GM12878 (cell line): ENCODE measurements around the gene NCAPD2. TPM values are rescaled to one million over a fixed set of nuclear protein-coding genes. Genes with fewer than 3 reads are reported as not detected.
A peak's percentile ranks its signal among the peaks of the same experiment; 100 is the strongest.
"Not testable (repeated sequence)": the region's sequence is repeated elsewhere in the genome, so short reads cannot be mapped to it uniquely, and the experiment has no call there.

Experiments used
- ATAC-seq: fragments of 200-7000 bp; cut with Tn5 transposase; 3 replicates; pipeline ENCODE4 v1.9.1; 2020; ENCODE audit warnings: mild to moderate bottlenecking, moderate library complexity
- BruUV-seq: library from RNA; stranded (reverse); fragments of 400-500 nt; replicated peaks from 2 replicates; lab custom pipeline; 2021; lab: Mats Ljungman, UMichigan
- CTCF ChIA-PET: fragments of 300-600 bp; sonication (Branson Sonifier 250); formaldehyde crosslinking; extraction: SDS; loops from one replicate; lab custom pipeline; 2021; ENCODE audit warnings: inconsistent platforms; lab: Yijun Ruan, JAX
- POLR2A ChIA-PET: fragments of 350-600 bp; formaldehyde crosslinking; extraction: SDS; loops from one replicate; lab custom pipeline; 2021; ENCODE audit warnings: inconsistent platforms; lab: Charles Lee
- RAD21 ChIA-PET: fragments of 300-600 bp; sonication (Branson Sonifier 250); formaldehyde crosslinking; loops from one replicate; lab custom pipeline; 2023; ENCODE audit warnings: antibody characterized with exemption; ENCODE audit not compliant: unreplicated experiment; lab: Charles Lee
- SMC1A ChIA-PET: fragments of 300-600 bp; sonication (Branson Sonifier 250); formaldehyde crosslinking; loops from one replicate; lab custom pipeline; 2023; ENCODE audit not compliant: unreplicated experiment, uncharacterized antibody; lab: Charles Lee
- DNase-seq: peaks from one replicate; pipeline ENCODE4 v3.0.0-alpha.2; 2011; ENCODE audit warnings: low read depth, low spot score
- FAIRE-seq: peaks from 3 replicates; lab custom pipeline; 2011; peaks lifted over from hg19 to GRCh38; lab: Jason Lieb, UNC
- H2AFZ ChIP-seq: 2 replicates; pipeline ENCODE4 v1.6.0; 2011; ENCODE audit warnings: low read depth, low read length, control low read depth; ENCODE audit not compliant: control insufficient read depth
- H3K27ac ChIP-seq: 2 replicates; pipeline ENCODE4 v1.5.1; 2011; ENCODE audit warnings: control low read depth; ENCODE audit not compliant: control insufficient read depth, insufficient read depth
- H3K27me3 ChIP-seq, 2 experiments: replicated peaks in 1 of 2; 2 replicates each; pipeline versions ENCODE4 v1.6.0 to v1.6.1; 2011; ENCODE audit warnings: low read length in 1 of 2; ENCODE audit not compliant: control insufficient read depth in 2 of 2, insufficient read depth in 2 of 2
- H3K36me3 ChIP-seq, 2 experiments: 2 replicates each; pipeline ENCODE4 v1.5.1; 2011; ENCODE audit warnings: low read length in 1 of 2; ENCODE audit not compliant: control insufficient read depth in 2 of 2, insufficient read depth in 2 of 2
- H3K4me1 ChIP-seq: 2 replicates; pipeline ENCODE4 v1.6.1; 2011; ENCODE audit warnings: mild to moderate bottlenecking, low read length, moderate library complexity, mixed read lengths; ENCODE audit not compliant: control insufficient read depth, insufficient read depth
- H3K4me2 ChIP-seq: 2 replicates; pipeline ENCODE4 v1.6.0; 2011; ENCODE audit warnings: control low read depth; ENCODE audit not compliant: control insufficient read depth, insufficient read depth
- H3K4me3 ChIP-seq: fragments of 200-600 bp; sonication (generic); 2 replicates; pipeline ENCODE4 v1.5.1; 2016
- H3K79me2 ChIP-seq: 2 replicates; pipeline ENCODE4 v1.6.0; 2011; ENCODE audit warnings: low read length; ENCODE audit not compliant: control insufficient read depth, insufficient read depth
- H3K9ac ChIP-seq: 2 replicates; pipeline ENCODE4 v1.8.0; 2011; ENCODE audit warnings: low read length, control low read depth, mixed read lengths; ENCODE audit not compliant: control insufficient read depth, insufficient read depth
- H3K9me3 ChIP-seq: replicated peaks from 3 replicates; pipeline ENCODE4 v1.5.1; 2011; ENCODE audit warnings: mild to moderate bottlenecking, low read length; ENCODE audit not compliant: control insufficient read depth, insufficient read depth
- H4K20me1 ChIP-seq: 2 replicates; pipeline ENCODE4 v1.6.0; 2011; ENCODE audit not compliant: control insufficient read depth, insufficient read depth
- BCL3 ChIP-seq: IDR thresholded peaks from 2 replicates; pipeline ENCODE4 v1.6.1; 2011; ENCODE audit warnings: borderline replicate concordance, low read depth, mild to moderate bottlenecking, moderate library complexity, low read length; ENCODE audit not compliant: insufficient read depth, poor library complexity, severe bottlenecking
- ETV6 ChIP-seq, 2 experiments: fragments of 450-650 bp in 1 of 2; IDR thresholded peaks in 1 of 2; conservative IDR thresholded peaks in 1 of 2; 2 replicates each; pipeline ENCODE4 v1.6.1; 2014; ENCODE audit warnings: antibody characterized with exemption in 1 of 2, borderline replicate concordance in 1 of 2, low read depth in 1 of 2, mild to moderate bottlenecking in 1 of 2, moderate library complexity in 1 of 2
- EZH2 ChIP-seq: IDR thresholded peaks from 2 replicates; pipeline ENCODE4 v1.6.1; 2012; ENCODE audit warnings: low read depth, mild to moderate bottlenecking, control low read depth, inconsistent platforms, low read length, borderline replicate concordance; ENCODE audit not compliant: control insufficient read depth
- MXI1 ChIP-seq: fragments of 150-350 bp; IDR thresholded peaks from 2 replicates; pipeline ENCODE4 v1.6.1; 2011; ENCODE audit warnings: low read depth, mild to moderate bottlenecking, inconsistent platforms, low read length, improper control_type of control experiment
- PML ChIP-seq: IDR thresholded peaks from 2 replicates; pipeline ENCODE4 v1.6.1; 2012; ENCODE audit warnings: low read length, inconsistent platforms
- RAD51 ChIP-seq: fragments of 450-650 bp; IDR thresholded peaks from 2 replicates; pipeline ENCODE4 v1.6.1; 2016; ENCODE audit warnings: moderate library complexity, mild to moderate bottlenecking, inconsistent platforms
- SMAD5 ChIP-seq: IDR thresholded peaks from 2 replicates; pipeline ENCODE4 v1.6.1; 2016; ENCODE audit warnings: antibody characterized with exemption, low read depth
- TBL1XR1 ChIP-seq: IDR thresholded peaks from 2 replicates; pipeline ENCODE4 v1.6.1; 2012; ENCODE audit warnings: low read depth, low read length, improper control_type of control experiment
- TCF12 ChIP-seq: IDR thresholded peaks from 2 replicates; pipeline ENCODE4 v1.6.1; 2011; ENCODE audit warnings: low read depth, mild to moderate bottlenecking, low read length
- ZNF207 ChIP-seq: fragments of 450-650 bp; IDR thresholded peaks from 2 replicates; pipeline ENCODE4 v1.6.1; 2014; ENCODE audit warnings: antibody characterized with exemption, mild to moderate bottlenecking, borderline replicate concordance
- WGBS: methylation state at CpG from one replicate; pipeline ENCODE4 v1.1.6; 2016; ENCODE audit warnings: low lambda C conversion rate; ENCODE audit not compliant: insufficient replicate concordance, insufficient coverage; ENCODE audit errors: missing lambda C conversion rate; 5-methylcytosine and 5-hydroxymethylcytosine counted together
- in situ Hi-C: fragments of 300-500 bp; cut with MboI; formaldehyde crosslinking; loops from 9 replicates; pipeline ENCODE4 v1.14.3; 2018; ENCODE audit warnings: mixed read lengths
- intact Hi-C: fragments of 100-400 bp; cut with micrococcal nuclease; formaldehyde crosslinking; loops from one replicate; pipeline ENCODE4 v1.14.2; 2022; ENCODE audit not compliant: unreplicated experiment
- polyA plus RNA-seq, 11 experiments: library from polyadenylated mRNA; depleted of rRNA in 4 of 11; unstranded in 6 of 11; stranded (reverse) in 5 of 11; fragments of >200 nt; fragmentation: Nextera tagmentation in 4 of 11; fragmentation: Illumina TruSeq in 1 of 11; extraction: Ambion mirVana in 4 of 11; extraction: Trizol in 1 of 11; gene quantifications; 1 replicate in 1 of 11; 2 replicates in 10 of 11; pipeline versions ENCODE4 v1.2.1 to v1.2.3, GENCODE V29; 2011 to 2016; ENCODE audit warnings: inconsistent platforms in 2 of 11, missing spikeins in 2 of 11, low read depth in 1 of 11
- total RNA-seq, 4 experiments: library from RNA; depleted of rRNA in 3 of 4; stranded (reverse); fragments of >200 nt in 3 of 4; fragmentation: Illumina TruSeq in 1 of 4; extraction: Trizol in 1 of 4; gene quantifications; 2 replicates each; pipeline versions ENCODE4 v1.2.1 to v1.2.3, GENCODE V29; 2013 to 2021
- TF ChIP-seq, protein P1 (sequence below): fragments of 450-650 bp; IDR thresholded peaks from 2 replicates; pipeline ENCODE4 v1.6.1; 2018; ENCODE audit warnings: mild to moderate bottlenecking, low read depth, moderate library complexity; ENCODE audit not compliant: partially characterized antibody

The NCAPD2 gene
- total and polyA plus RNA-seq, 10 of the 15 experiments (the other 5 are each of a cell fraction or from before 2014, with no cell fraction given) = 24.2 to 160 (median 110) TPM

DNA sequence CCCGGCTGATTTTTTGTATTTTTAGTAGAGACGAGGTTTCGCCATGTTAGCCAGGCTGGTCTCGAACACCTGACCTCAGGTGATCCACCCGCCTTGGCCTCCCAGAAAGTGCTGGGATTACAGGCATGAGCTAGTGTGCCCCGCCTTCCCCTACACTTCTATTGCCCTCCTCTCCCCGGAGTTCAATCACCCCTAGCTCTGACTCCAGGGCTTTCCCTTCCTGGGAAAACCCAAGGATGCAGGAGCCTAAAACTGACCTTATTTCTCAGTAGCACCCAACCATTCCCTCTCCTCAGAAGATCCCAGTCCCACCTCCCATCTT is 62.6 kb downstream of the NCAPD2 start:
- H3K27ac ChIP-seq, in situ Hi-C loops, H3K9ac ChIP-seq, ATAC-seq, H3K27me3 ChIP-seq, DNase-seq: not testable (repeated sequence)
- peaks cover 29 to 33% of the 10 kb centered on the region in 2 experiments for H3K36me3 ChIP-seq
- peak overlapping the region; percentile 26 for H3K4me2 ChIP-seq
- ChIA-PET CTCF (interaction anchor here (0.7 to 1.5 kb wide), 5 partner anchors 10 to 132 kb away, joined by 3 to 4 read pairs (median 3); no protein-coding TSS in a partner anchor), POLR2A (interaction anchor here (3.9 kb wide), 1 partner anchor 86 kb away, joined by 10 read pairs; the partner anchor contains the start of gene VAMP1)
- WGBS = 37% methylated on average over 7 of the region's 7 CpGs
- TF ChIP-seq SMAD5 = 0 out of 2 replicates have a peak, but pooled peaks have one; percentile 33
- TF ChIP-seq PML = peak; percentile 52; the same call in 1 of the 2 replicates
- TF ChIP-seq, all 136 proteins: peak for 2; not testable (repeated sequence) for 134
- peaks cover 10% of the 10 kb centered on the region for H3K4me1 ChIP-seq
- H3K4me3 ChIP-seq, RAD21 ChIA-PET, FAIRE-seq, H2AFZ ChIP-seq, H3K9me3 ChIP-seq, BruUV-seq, H4K20me1 ChIP-seq: not testable (repeated sequence)
- intact Hi-C loops = loop anchor here (1.0 kb wide), 1 partner anchor 133 kb away; no protein-coding TSS in a partner anchor
- peaks cover 45% of the 10 kb centered on the region for H3K79me2 ChIP-seq
- SMC1A ChIA-PET = interaction anchor here (0.5 to 1.2 kb wide), 3 partner anchors 16 to 326 kb away, joined by 3 to 4 read pairs (median 3); no protein-coding TSS in a partner anchor

- H3K36me3 ChIP-seq = peaks cover 32 to 36% of the 10 kb centered on the region in 2 experiments
- in situ Hi-C loops = no loop called here
- BruUV-seq = no TSS peak
- H2AFZ ChIP-seq = no peak overlapping the region
- no peaks in the 10 kb centered on the region for H4K20me1 ChIP-seq
- ChIA-PET POLR2A (interaction anchor here (0.5 to 3.9 kb wide), 3 partner anchors 11 to 124 kb away, joined by 4 to 10 read pairs (median 4); partner anchors contain the start of genes NOP2 and VAMP1), SMC1A (interaction anchor here (0.6 to 2.6 kb wide), 7 partner anchors 16 to 133 kb away, joined by 3 to 10 read pairs (median 4); no protein-coding TSS in a partner anchor), CTCF (interaction anchor here (0.6 to 2.9 kb wide), 14 partner anchors 9 to 161 kb away, joined by 3 to 12 read pairs (median 4); no protein-coding TSS in a partner anchor), RAD21 (interaction anchor here (1.5 kb wide), 1 partner anchor 127 kb away, joined by 3 read pairs; no protein-coding TSS in a partner anchor)
- DNase-seq (no peak), ATAC-seq (no peak), FAIRE-seq (no peak)
- no peaks in the 10 kb centered on the region for H3K27me3 ChIP-seq
- no peak overlapping the region for H3K4me2 ChIP-seq
- 72% methylated on average over 4 of the region's 4 CpGs for WGBS
- peaks cover 42% of the 10 kb centered on the region for H3K79me2 ChIP-seq
- no peak overlapping the region for H3K9ac ChIP-seq
- H3K4me1 ChIP-seq = peaks cover 10% of the 10 kb centered on the region
- intact Hi-C loops = loop anchor here (1.0 kb wide), 1 partner anchor 134 kb away; no protein-coding TSS in a partner anchor
- H3K9me3 ChIP-seq = no peaks in the 10 kb centered on the region
- H3K4me3 ChIP-seq = no peak overlapping the region
- H3K27ac ChIP-seq = no peak overlapping the region
- TF ChIP-seq BCL3 (no peak), RAD51 (no peak), ZNF207 (no peak), PML (no peak), ETV6 (conservative IDR thresholded peaks at IDR 0.05 in 1 of 2, IDR thresholded peaks at IDR 0.05 in 1 of 2; ENCODE audit: borderline replicate concordance in 1 of 2, low read depth in 1 of 2) (no peak), TBL1XR1 (no peak), EZH2 (no peak), MXI1 (no peak), TCF12 (no peak)
- TF ChIP-seq, protein P1, sequence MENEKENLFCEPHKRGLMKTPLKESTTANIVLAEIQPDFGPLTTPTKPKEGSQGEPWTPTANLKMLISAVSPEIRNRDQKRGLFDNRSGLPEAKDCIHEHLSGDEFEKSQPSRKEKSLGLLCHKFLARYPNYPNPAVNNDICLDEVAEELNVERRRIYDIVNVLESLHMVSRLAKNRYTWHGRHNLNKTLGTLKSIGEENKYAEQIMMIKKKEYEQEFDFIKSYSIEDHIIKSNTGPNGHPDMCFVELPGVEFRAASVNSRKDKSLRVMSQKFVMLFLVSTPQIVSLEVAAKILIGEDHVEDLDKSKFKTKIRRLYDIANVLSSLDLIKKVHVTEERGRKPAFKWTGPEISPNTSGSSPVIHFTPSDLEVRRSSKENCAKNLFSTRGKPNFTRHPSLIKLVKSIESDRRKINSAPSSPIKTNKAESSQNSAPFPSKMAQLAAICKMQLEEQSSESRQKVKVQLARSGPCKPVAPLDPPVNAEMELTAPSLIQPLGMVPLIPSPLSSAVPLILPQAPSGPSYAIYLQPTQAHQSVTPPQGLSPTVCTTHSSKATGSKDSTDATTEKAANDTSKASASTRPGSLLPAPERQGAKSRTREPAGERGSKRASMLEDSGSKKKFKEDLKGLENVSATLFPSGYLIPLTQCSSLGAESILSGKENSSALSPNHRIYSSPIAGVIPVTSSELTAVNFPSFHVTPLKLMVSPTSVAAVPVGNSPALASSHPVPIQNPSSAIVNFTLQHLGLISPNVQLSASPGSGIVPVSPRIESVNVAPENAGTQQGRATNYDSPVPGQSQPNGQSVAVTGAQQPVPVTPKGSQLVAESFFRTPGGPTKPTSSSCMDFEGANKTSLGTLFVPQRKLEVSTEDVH = no peak
Measured at GRCh38 chr12:6556857-6557256, 63.0 kb downstream of the NCAPD2 start.
